K562 (cell line): Measurements from ENCODE around the gene ZSCAN5C.

ENCODE experiments used
- CTCF ChIP-seq, 3 experiments: IDR thresholded peaks in 2 of 3; conservative IDR thresholded peaks in 1 of 3; 2 replicates each; pipeline ENCODE4 v1.5.1; 2011 to 2012; ENCODE audit warnings: low read length in 3 of 3, mild to moderate bottlenecking in 3 of 3, control low read depth in 2 of 3, improper control_type of control experiment in 1 of 3, inconsistent platforms in 1 of 3, low read depth in 1 of 3, mixed read lengths in 1 of 3, moderate library complexity in 1 of 3; ENCODE audit not compliant: insufficient read depth in 2 of 3
- HMG20A ChIP-seq: fragments of 450-650 bp; formaldehyde crosslinking; conservative IDR thresholded peaks from 2 replicates; pipeline ENCODE4 v1.4.0; 2020; ENCODE audit warnings: mild to moderate bottlenecking, mixed read lengths

- TF ChIP-seq CTCF (IDR thresholded peaks at IDR 0.05 in 2 of 3, conservative IDR thresholded peaks at IDR 0.05 in 1 of 3; ENCODE audit: insufficient read depth in 2 of 3, low read depth in 1 of 3, low read length in 3 of 3), result no peak
- TF ChIP-seq HMG20A (CRISPR knock-in tag), result no peak
Measured at GRCh38 chr19:56245121-56245740, 43.2 kb downstream of the ZSCAN5C start.
